Measurements from ENCODE around the gene CFAP58. TPM values are rescaled to one million over a fixed set of nuclear protein-coding genes. Genes with fewer than 3 reads are reported as not detected.

The CFAP58 gene
- total and polyA plus RNA-seq, 2 donors (not counting 3 experiments of a cell fraction or from before 2014, with no cell fraction given), result 0.07 to 0.29 TPM

GRCh38 chr10:104440221-104440620, 86.6 kb downstream of the CFAP58 start:
- TF ChIP-seq CTCF (IDR thresholded peaks at IDR 0.05; ENCODE audit: extremely low read depth in 1 of 2, insufficient read depth in 1 of 2, low read depth in 1 of 2, low read length in 2 of 2) (no peak), MAX (IDR thresholded peaks at IDR 0.05; ENCODE audit: insufficient read depth, insufficient read length) (no peak), GATA2 (IDR thresholded peaks at IDR 0.05; ENCODE audit: insufficient read depth, insufficient read length, low read depth, low read length) (no peak), POLR2A (IDR thresholded peaks at IDR 0.05; ENCODE audit: low read depth, low read length) (no peak), JUN (IDR thresholded peaks at IDR 0.05; ENCODE audit: borderline replicate concordance, insufficient read depth, insufficient read length, low read depth) (no peak), FOS (IDR thresholded peaks at IDR 0.05; ENCODE audit: borderline replicate concordance, insufficient read depth, low read length) (no peak), EZH2 (IDR thresholded peaks at IDR 0.05; ENCODE audit: borderline replicate concordance, low read depth, low read length, severe bottlenecking) (no peak)
- H3K9ac ChIP-seq (replicated peaks; ENCODE audit: extremely low read depth, insufficient read depth, low read length), result no peak overlapping the region
- H3K4me2 ChIP-seq (ENCODE audit: insufficient read depth, low read length), result no peak overlapping the region
- H3K27me3 ChIP-seq (ENCODE audit: control insufficient read depth in 2 of 2, insufficient read depth in 2 of 2, low read length in 2 of 2), result no peaks in the 10 kb centered on the region
- H3K36me3 ChIP-seq (ENCODE audit: control insufficient read depth in 2 of 2, extremely low read depth in 1 of 2, insufficient read depth in 2 of 2, low read length in 2 of 2), result no peaks in the 10 kb centered on the region
- H3K27ac ChIP-seq (ENCODE audit: insufficient read depth, low read depth, low read length), result no peak overlapping the region
- no peaks in the 10 kb centered on the region for H3K9me1 ChIP-seq (replicated peaks; ENCODE audit: control insufficient read depth, extremely low read depth, insufficient read depth, low read length)
- no peaks in the 10 kb centered on the region for H3K4me1 ChIP-seq (ENCODE audit: control insufficient read depth, extremely low read depth, insufficient read depth, low read length)
- intact Hi-C loops (cut with micrococcal nuclease) (no loop called here), dilution Hi-C loops (cut with MboI; ENCODE audit: extremely low pct_ligation_motif_present, low sequenced_read_pairs) (no loop called here)
- POLR2A ChIA-PET, result no interaction called here
- H3K9me3 ChIP-seq (replicated peaks; ENCODE audit: control insufficient read depth, insufficient read depth, low read length), result no peaks in the 10 kb centered on the region
- H3K79me2 ChIP-seq (ENCODE audit: control insufficient read depth, insufficient read depth, low read length), result no peaks in the 10 kb centered on the region
- CTCF ChIA-PET, result no interaction called here
- DNase-seq (ENCODE audit: low read depth, low spot score) (no peak), FAIRE-seq (no peak)
- no TSS peak for BruUV-seq (replicated peaks)
- no peak overlapping the region for H2AFZ ChIP-seq (ENCODE audit: low read depth, low read length)
- no peaks in the 10 kb centered on the region for H4K20me1 ChIP-seq (replicated peaks; ENCODE audit: control insufficient read depth, extremely low read depth, insufficient read depth, low read length)
- no peak overlapping the region for H3K4me3 ChIP-seq (replicated peaks in 1 of 3; ENCODE audit: insufficient read depth in 1 of 3, low read depth in 1 of 3, low read length in 3 of 3)
